H4 (cell line): Measurements from ENCODE around the gene SIL1. TPM values are rescaled to one million over a fixed set of nuclear protein-coding genes. Genes with fewer than 3 reads are reported as not detected.
"Not testable (repeated sequence)": the region's sequence is repeated elsewhere in the genome, so short reads cannot be mapped to it uniquely, and the experiment has no call there.

Experiments
- DNase-seq: peaks from one replicate; pipeline ENCODE4 v3.0.0-alpha.2; 2015; ENCODE audit warnings: low spot score
- total RNA-seq: library from RNA; depleted of rRNA; stranded (reverse); fragments of >200 nt; shearing (Covaris generic); gene quantifications from 2 replicates; pipeline ENCODE4 v1.2.3, GENCODE V29; 2014; rRNA removed

Gene SIL1
- total RNA-seq, 1 experiment from 2014 or later, result 50.9 TPM

- DNase-seq, result not testable (repeated sequence)
These were observed 276.8 kb downstream of the SIL1 start for GRCh38 chr5:138921362-138921761.

GRCh38 chr5:138920181-138920580 lies 278.0 kb downstream of the SIL1 start:
- DNase-seq, result no peak

- DNase-seq, result no peak
These were observed 279.5 kb downstream of the SIL1 start for GRCh38 chr5:138918686-138919085.

- DNase-seq, result no peak
These were observed 283.8 kb downstream of the SIL1 start for GRCh38 chr5:138914338-138914737.

- no peak for DNase-seq
These were observed 284.4 kb downstream of the SIL1 start for GRCh38 chr5:138913773-138914172.

- DNase-seq, result no peak
These were observed 286.1 kb downstream of the SIL1 start for GRCh38 chr5:138912093-138912492.

- no peak for DNase-seq
These were observed 286.7 kb downstream of the SIL1 start for GRCh38 chr5:138911441-138911840.

- DNase-seq, result no peak
These were observed 287.5 kb downstream of the SIL1 start for GRCh38 chr5:138910546-138911185.

- DNase-seq, result no peak
These were observed 288.4 kb downstream of the SIL1 start for GRCh38 chr5:138909734-138910133.

- DNase-seq, result no peak
These were observed 292.6 kb downstream of the SIL1 start for GRCh38 chr5:138905541-138905940.

GRCh38 chr5:138903130-138903775 lies 294.9 kb downstream of the SIL1 start:
- DNase-seq, result no peak

- DNase-seq, result no peak
These were observed 296.5 kb downstream of the SIL1 start for GRCh38 chr5:138901716-138902115.

GRCh38 chr5:138900281-138900965 lies 297.7 kb downstream of the SIL1 start:
- DNase-seq, result no peak

GRCh38 chr5:138898742-138899141 lies 299.4 kb downstream of the SIL1 start:
- DNase-seq, result no peak

GRCh38 chr5:138898299-138898698 lies 299.9 kb downstream of the SIL1 start:
- DNase-seq, result no peak

Other genes starting within 250 kb of the SIL1 start
- gene MATR3, start 95.4 kb upstream of the SIL1 start, total RNA-seq, result 241 and 248 TPM in 2 replicates
- gene PAIP2, start 143.5 kb upstream of the SIL1 start, total RNA-seq, result 66.1 and 71.8 TPM in 2 replicates
- not detected in 2 replicates for gene SLC23A1, start 184.9 kb upstream of the SIL1 start, total RNA-seq
- not detected in 2 replicates for gene MZB1, start 191.5 kb upstream of the SIL1 start, total RNA-seq
- gene PROB1, start 196.7 kb upstream of the SIL1 start, total RNA-seq, result not detected in 2 replicates
- gene SPATA24, start 205.7 kb upstream of the SIL1 start, total RNA-seq, result 3.4 and 5.9 TPM in 2 replicates
- 4.5 and 22.9 TPM in 2 replicates for gene DNAJC18, start 241.2 kb upstream of the SIL1 start, total RNA-seq